NT2/D1 (cell line): ENCODE data around the gene NSG2.

ENCODE experiments used
- SUZ12 ChIP-seq: IDR thresholded peaks from 2 replicates; pipeline ENCODE4 v1.6.1; 2011; ENCODE audit not compliant: insufficient read length, insufficient read depth; ENCODE audit errors: extremely low read depth
- YY1 ChIP-seq: IDR thresholded peaks from 2 replicates; pipeline ENCODE4 v1.6.1; 2011; ENCODE audit not compliant: insufficient read length, insufficient read depth

DNA sequence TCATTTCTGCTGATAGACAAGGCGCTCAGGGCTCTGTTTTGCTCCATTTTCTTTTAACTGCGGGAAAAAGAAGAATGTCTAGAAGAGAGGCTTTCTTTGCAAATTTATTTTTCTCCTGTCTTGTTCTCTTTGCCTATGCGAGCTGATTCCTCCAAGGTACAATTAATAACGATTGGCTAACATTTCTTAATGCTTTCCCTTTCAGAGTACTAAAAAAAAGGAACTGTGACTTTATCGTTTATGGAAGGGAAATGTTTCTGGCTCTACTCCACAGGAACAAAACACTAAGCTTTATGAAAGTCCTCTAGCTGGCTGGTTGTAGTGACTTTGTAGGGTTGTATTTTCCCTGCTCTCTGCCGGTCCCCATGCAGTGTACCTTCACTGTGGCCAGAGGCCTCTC is 11.7 kb downstream of the NSG2 start:
- TF ChIP-seq YY1: no peak
- no peak for TF ChIP-seq SUZ12
